IgD-negative memory B cell (primary cell): ENCODE results near the gene XRRA1. TPM values are rescaled to one million over a fixed set of nuclear protein-coding genes. Genes with fewer than 3 reads are reported as not detected.

Experiments
- H3K27ac Mint-ChIP-seq, 3 donors: one replicate each; pipeline ENCODE4 v1.8.0; 2020 to 2022; ENCODE audit warnings: mild to moderate bottlenecking in 3 of 3, mixed read lengths in 3 of 3, moderate library complexity in 1 of 3
- H3K27me3 Mint-ChIP-seq: one replicate; pipeline ENCODE4 v1.8.0; 2021; ENCODE audit warnings: mixed read lengths
- H3K36me3 Mint-ChIP-seq: one replicate; pipeline ENCODE4 v1.8.0; 2020; ENCODE audit warnings: mild to moderate bottlenecking, mixed read lengths
- H3K4me1 Mint-ChIP-seq, 3 donors: one replicate each; pipeline ENCODE4 v1.8.0; 2020 to 2022; ENCODE audit warnings: mixed read lengths in 3 of 3, mild to moderate bottlenecking in 1 of 3
- H3K4me3 Mint-ChIP-seq, 4 donors: one replicate each; pipeline ENCODE4 v1.8.0; 2020 to 2022; ENCODE audit warnings: mild to moderate bottlenecking in 4 of 4, mixed read lengths in 4 of 4, moderate library complexity in 3 of 4
- H3K9me3 Mint-ChIP-seq, 3 donors: one replicate each; pipeline ENCODE4 v1.8.0; 2020 to 2021; ENCODE audit warnings: mixed read lengths in 3 of 3, mild to moderate bottlenecking in 1 of 3
- polyA plus RNA-seq: library from polyadenylated mRNA; unstranded; fragments of 300-500 nt; fragmentation: Illumina TruSeq; gene quantifications from one replicate; pipeline ENCODE4 v1.2.3, GENCODE V29; 2021

Gene XRRA1
- polyA plus RNA-seq, 1 donor from 2014 or later = 4.8 TPM

DNA sequence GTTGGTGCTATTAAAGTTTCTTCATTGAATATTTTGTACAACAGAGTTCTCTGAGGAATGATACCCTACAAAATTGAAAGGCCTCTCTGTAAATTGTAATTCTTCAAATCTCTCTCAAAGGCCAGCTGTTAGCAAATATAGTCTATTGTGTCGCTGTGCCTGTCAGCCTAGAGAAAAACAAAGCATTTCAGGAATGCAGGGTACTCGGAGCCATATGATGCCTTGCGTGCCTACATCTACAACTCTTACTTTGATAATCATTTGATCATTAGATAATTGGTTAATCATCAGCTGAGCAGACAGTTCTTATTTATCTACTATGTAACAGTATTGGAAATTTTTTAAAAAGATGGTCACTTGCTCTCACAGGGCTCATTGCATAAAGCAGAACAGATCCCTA is 132.9 kb downstream of the XRRA1 start:
- Mint-ChIP-seq H3K27ac (no peak overlapping the region), H3K9me3 (no peaks in the 10 kb centered on the region), H3K36me3 (peaks cover 26% of the 10 kb centered on the region), H3K4me1 (peaks cover 2 to 8% (median 5%) of the 10 kb centered on the region in 3 donors), H3K4me3 (no peak overlapping the region), H3K27me3 (no peaks in the 10 kb centered on the region)

DNA sequence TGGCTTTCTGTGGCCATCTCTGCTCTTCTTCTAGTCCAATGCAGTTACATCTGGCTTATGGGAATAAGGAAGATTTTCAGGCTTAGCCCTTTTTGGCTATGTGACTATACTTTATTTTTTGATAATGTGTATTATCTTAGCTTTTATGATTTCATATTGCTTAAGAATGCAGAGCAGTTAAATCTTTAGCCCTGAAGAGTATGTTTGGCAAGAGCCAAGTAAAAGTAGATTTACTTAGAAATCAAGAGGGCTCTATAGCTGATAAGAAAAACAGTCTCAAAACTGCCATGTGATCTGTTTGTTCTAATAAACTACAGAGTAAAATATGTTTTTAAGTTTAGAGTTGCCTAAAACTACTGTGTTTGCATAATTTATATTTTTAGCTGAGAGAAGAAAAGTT is 139.1 kb downstream of the XRRA1 start:
- H3K9me3 Mint-ChIP-seq = no peaks in the 10 kb centered on the region

DNA sequence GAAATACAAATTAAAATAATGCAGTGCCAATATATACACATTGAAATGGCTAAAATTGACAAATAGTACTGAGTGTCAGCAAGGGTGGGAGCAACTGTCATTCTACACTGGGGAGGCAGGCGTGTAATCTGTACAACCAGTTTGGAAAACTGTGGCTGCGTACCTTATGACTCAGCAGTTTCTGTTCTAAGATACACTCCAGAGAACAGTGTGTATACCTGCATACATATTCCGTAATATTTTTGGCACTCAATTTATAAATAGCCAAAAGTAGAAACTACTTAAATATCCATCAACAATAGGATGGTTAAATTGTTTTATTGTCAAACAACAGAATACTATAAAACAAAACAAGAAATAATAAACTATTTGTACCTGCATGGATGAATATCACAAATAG is 142.6 kb downstream of the XRRA1 start:
- Mint-ChIP-seq H3K4me3 (no peak overlapping the region), H3K27me3 (no peaks in the 10 kb centered on the region), H3K4me1 (peaks cover 0 to 8% (median 7%) of the 10 kb centered on the region in 3 donors), H3K27ac (no peak overlapping the region), H3K36me3 (peaks cover 7% of the 10 kb centered on the region), H3K9me3 (no peaks in the 10 kb centered on the region)

More for the DNA sequence above, 139.1 kb downstream of the XRRA1 start:
- Mint-ChIP-seq H3K4me3 (no peak overlapping the region), H3K4me1 (peaks cover 4 to 8% (median 5%) of the 10 kb centered on the region in 3 donors), H3K27me3 (no peaks in the 10 kb centered on the region), H3K36me3 (peaks cover 10% of the 10 kb centered on the region), H3K27ac (no peak overlapping the region)

DNA sequence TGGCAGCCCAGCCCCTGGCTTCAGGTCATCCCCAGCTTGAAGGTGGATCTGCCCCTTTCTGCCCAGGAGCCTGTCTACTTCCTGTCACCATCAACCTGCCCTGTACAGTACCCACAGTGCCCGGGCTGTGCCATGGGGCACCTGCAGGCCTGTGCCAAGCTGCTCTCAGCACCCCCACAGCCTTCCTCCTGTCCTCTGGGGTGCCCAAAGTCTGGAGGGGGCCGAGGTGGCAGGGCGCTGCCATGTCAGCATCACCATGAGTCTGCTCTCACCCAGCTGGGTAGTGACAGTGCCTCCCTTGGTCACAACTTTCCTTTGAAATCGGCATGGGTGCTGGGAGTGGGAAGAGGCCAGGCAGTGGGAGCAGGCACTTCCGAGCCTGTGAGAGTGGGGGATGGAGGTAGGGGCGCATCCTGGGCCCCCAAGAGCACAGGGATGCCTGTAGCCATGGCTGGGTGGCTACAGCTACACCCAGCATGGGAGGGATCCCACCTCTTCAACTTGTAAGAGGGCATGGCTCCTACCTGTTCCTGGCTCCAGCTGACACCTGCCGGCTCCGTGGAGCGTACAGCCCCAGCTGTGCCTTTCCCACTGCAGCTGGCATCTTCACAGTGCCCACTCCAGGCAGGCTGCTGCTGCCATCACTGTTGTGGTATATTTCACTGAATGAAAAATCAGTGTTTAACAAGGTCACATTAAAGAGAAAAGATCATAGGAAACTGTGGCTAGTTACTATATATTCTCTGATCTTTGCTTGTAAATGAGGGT is 157.4 kb downstream of the XRRA1 start:
- peaks cover 0 to 5% (median 0%) of the 10 kb centered on the region in 3 donors for H3K4me1 Mint-ChIP-seq
- H3K4me3 Mint-ChIP-seq = no peak overlapping the region
- no peak overlapping the region for H3K27ac Mint-ChIP-seq
- H3K36me3 Mint-ChIP-seq = peaks cover 36% of the 10 kb centered on the region
- H3K27me3 Mint-ChIP-seq = no peaks in the 10 kb centered on the region
- peaks cover 0 to 3% (median 0%) of the 10 kb centered on the region in 3 donors for H3K9me3 Mint-ChIP-seq

Other genes starting within 250 kb of the XRRA1 start
- gene CHRDL2, start 217.7 kb downstream of the XRRA1 start, polyA plus RNA-seq = not detected
- 1.1 TPM for gene RNF169, start 200.2 kb downstream of the XRRA1 start, polyA plus RNA-seq
- 322 TPM for gene SPCS2, start 175 bp upstream of the XRRA1 start, polyA plus RNA-seq
- 0.89 TPM for gene NEU3, start 39.8 kb upstream of the XRRA1 start, polyA plus RNA-seq
- gene OR2AT4, start 147.8 kb upstream of the XRRA1 start, polyA plus RNA-seq = not detected
- gene SLCO2B1, start 202.0 kb upstream of the XRRA1 start, polyA plus RNA-seq = not detected